NCI-H1417 treated with DMSO at 0.1 percent for 48 hours (cell line): ENCODE measurements around the gene KCNIP3.
"Not testable (repeated sequence)": the region's sequence is repeated elsewhere in the genome, so short reads cannot be mapped to it uniquely, and the experiment has no call there.

Experiments
- DNase-seq: peaks from one replicate; lab custom pipeline; 2025; lab: John Stamatoyannopoulos, UW

KCNIP3 gene

GRCh38 chr2:95346738-95347671 lies 49.9 kb downstream of the KCNIP3 start:
- no peak for DNase-seq

GRCh38 chr2:95347681-95348608 lies 50.8 kb downstream of the KCNIP3 start:
- DNase-seq = no peak

- no peak for DNase-seq
Measured at GRCh38 chr2:95348609-95349567, 51.7 kb downstream of the KCNIP3 start.

GRCh38 chr2:95349568-95350322 lies 52.6 kb downstream of the KCNIP3 start:
- DNase-seq = no peak

GRCh38 chr2:95350368-95350767 lies 53.2 kb downstream of the KCNIP3 start:
- DNase-seq = no peak

- no peak for DNase-seq
Measured at GRCh38 chr2:95350774-95351597, 53.8 kb downstream of the KCNIP3 start.

GRCh38 chr2:95351598-95351915 lies 54.4 kb downstream of the KCNIP3 start:
- no peak for DNase-seq

- no peak for DNase-seq
Measured at GRCh38 chr2:95352310-95353054, 55.3 kb downstream of the KCNIP3 start.

GRCh38 chr2:95353055-95353575 lies 56.0 kb downstream of the KCNIP3 start:
- DNase-seq = no peak

GRCh38 chr2:95353613-95354468 lies 56.7 kb downstream of the KCNIP3 start:
- no peak for DNase-seq

GRCh38 chr2:95354469-95354901 lies 57.3 kb downstream of the KCNIP3 start:
- DNase-seq = no peak

- DNase-seq = no peak
Measured at GRCh38 chr2:95354925-95355324, 57.8 kb downstream of the KCNIP3 start.

- not testable (repeated sequence) for DNase-seq
Measured at GRCh38 chr2:95355486-95355885, 58.3 kb downstream of the KCNIP3 start.

- DNase-seq = no peak
Measured at GRCh38 chr2:95356821-95357700, 59.9 kb downstream of the KCNIP3 start.

- DNase-seq = no peak
Measured at GRCh38 chr2:95357717-95358280, 60.7 kb downstream of the KCNIP3 start.

GRCh38 chr2:95359031-95359430 lies 61.9 kb downstream of the KCNIP3 start:
- no peak for DNase-seq

- DNase-seq = no peak
Measured at GRCh38 chr2:95359501-95359930, 62.4 kb downstream of the KCNIP3 start.
